CD14-positive monocyte (primary cell): ENCODE results near the gene NPW. TPM values are rescaled to one million over a fixed set of nuclear protein-coding genes. Genes with fewer than 3 reads are reported as not detected.

Experiments
- DNase-seq, 3 donors: peaks; one replicate each; pipeline ENCODE4 v3.0.0-alpha.2; 2011 to 2022
- H2AFZ ChIP-seq: 2 replicates; pipeline ENCODE4 v1.6.0; 2012; ENCODE audit warnings: mild to moderate bottlenecking, low read depth, low read length, inconsistent platforms; ENCODE audit not compliant: insufficient read depth, poor library complexity, severe bottlenecking
- H3K27ac ChIP-seq, 2 donors: 1 replicate in 1 of 2; 2 replicates in 1 of 2; pipeline ENCODE4 v1.5.1; 2012 to 2013; ENCODE audit warnings: low read length in 2 of 2, control low read depth in 1 of 2, inconsistent platforms in 1 of 2, low read depth in 1 of 2, mild to moderate bottlenecking in 1 of 2
- H3K27me3 ChIP-seq, 2 donors: one replicate each; pipeline versions ENCODE4 v1.6.0 to v1.6.1; 2011 to 2013; ENCODE audit warnings: low read length in 2 of 2; ENCODE audit not compliant: control insufficient read depth in 2 of 2, insufficient read depth in 2 of 2
- H3K36me3 ChIP-seq, 2 donors: replicated peaks in 1 of 2; 1 replicate in 1 of 2; 2 replicates in 1 of 2; pipeline versions ENCODE4 v1.5.1 to v1.6.1; 2012 to 2013; ENCODE audit warnings: low read length in 2 of 2, control low read depth in 1 of 2, inconsistent platforms in 1 of 2, mild to moderate bottlenecking in 1 of 2; ENCODE audit not compliant: insufficient read depth in 2 of 2, control insufficient read depth in 1 of 2
- H3K4me1 ChIP-seq, 2 donors: 1 replicate in 1 of 2; 2 replicates in 1 of 2; pipeline versions ENCODE4 v1.5.1 to v1.6.1; 2012 to 2013; ENCODE audit warnings: low read length in 2 of 2, control low read depth in 1 of 2, inconsistent platforms in 1 of 2, mild to moderate bottlenecking in 1 of 2, moderate library complexity in 1 of 2; ENCODE audit not compliant: insufficient read depth in 2 of 2, control insufficient read depth in 1 of 2
- H3K4me2 ChIP-seq: replicated peaks from 2 replicates; pipeline ENCODE3; 2012; ENCODE audit warnings: low read length, moderate library complexity, mild to moderate bottlenecking; ENCODE audit not compliant: poor library complexity, severe bottlenecking; ENCODE audit errors: extremely low read depth
- H3K4me3 ChIP-seq, 3 experiments: fragments of 200-600 bp in 1 of 3; sonication (generic) in 1 of 3; replicated peaks in 1 of 3; 1 replicate in 2 of 3; 2 replicates in 1 of 3; pipeline ENCODE4 v1.5.1; 2011 to 2013; ENCODE audit warnings: low read length in 3 of 3, mild to moderate bottlenecking in 3 of 3, control low read depth in 2 of 3, low read depth in 2 of 3, inconsistent platforms in 1 of 3, moderate library complexity in 1 of 3
- H3K79me2 ChIP-seq: 2 replicates; pipeline ENCODE4 v1.6.0; 2012; ENCODE audit warnings: mild to moderate bottlenecking, control low read depth, inconsistent platforms, low read length, moderate library complexity; ENCODE audit not compliant: insufficient read depth
- H3K9ac ChIP-seq: 2 replicates; pipeline ENCODE4 v1.6.0; 2017; ENCODE audit warnings: low read length, mild to moderate bottlenecking; ENCODE audit not compliant: insufficient read depth, poor library complexity, severe bottlenecking
- H3K9me3 ChIP-seq, 2 donors: replicated peaks in 1 of 2; 1 replicate in 1 of 2; 2 replicates in 1 of 2; pipeline versions ENCODE4 v1.5.1 to v1.6.1; 2012 to 2013; ENCODE audit warnings: low read length in 2 of 2, control low read depth in 1 of 2; ENCODE audit not compliant: control insufficient read depth in 1 of 2, insufficient read depth in 1 of 2
- H4K20me1 ChIP-seq: 2 replicates; pipeline ENCODE4 v1.6.0; 2012; ENCODE audit warnings: mild to moderate bottlenecking, low read length, control low read depth, moderate library complexity; ENCODE audit not compliant: insufficient read depth
- H3K27ac Mint-ChIP-seq, 7 donors: one replicate each; pipeline ENCODE4 v1.8.0; 2020; ENCODE audit warnings: mild to moderate bottlenecking in 7 of 7, mixed read lengths in 7 of 7, moderate library complexity in 6 of 7, inconsistent platforms in 2 of 7
- H3K27me3 Mint-ChIP-seq, 3 donors: one replicate each; pipeline ENCODE4 v1.8.0; 2021 to 2022; ENCODE audit warnings: low read depth in 3 of 3, mild to moderate bottlenecking in 3 of 3, mixed read lengths in 3 of 3, moderate library complexity in 3 of 3, inconsistent platforms in 1 of 3
- H3K36me3 Mint-ChIP-seq, 2 donors: one replicate each; pipeline ENCODE4 v1.8.0; 2020; ENCODE audit warnings: mixed read lengths in 2 of 2, inconsistent platforms in 1 of 2, mild to moderate bottlenecking in 1 of 2
- H3K4me1 Mint-ChIP-seq: one replicate; pipeline ENCODE4 v1.8.0; 2020; ENCODE audit warnings: mild to moderate bottlenecking, mixed read lengths
- H3K4me3 Mint-ChIP-seq, 2 donors: one replicate each; pipeline ENCODE4 v1.8.0; 2020; ENCODE audit warnings: mild to moderate bottlenecking in 2 of 2, mixed read lengths in 2 of 2, moderate library complexity in 1 of 2
- H3K9me3 Mint-ChIP-seq, 7 donors: one replicate each; pipeline ENCODE4 v1.8.0; 2020 to 2022; ENCODE audit warnings: mixed read lengths in 7 of 7, mild to moderate bottlenecking in 6 of 7, moderate library complexity in 6 of 7, inconsistent platforms in 2 of 7
- whole genome bisulfite sequencing: methylation state at CpG from one replicate; pipeline ENCODE4 v1.1.5; 2013; ENCODE audit warnings: missing lambda C conversion rate; ENCODE audit not compliant: insufficient coverage; 5-methylcytosine and 5-hydroxymethylcytosine counted together
- intact Hi-C, 2 donors: fragments of 100-400 bp; cut with micrococcal nuclease; formaldehyde crosslinking; loops; one replicate each; pipeline versions ENCODE4 v1.15.0 to v1.15.1; 2023
- polyA plus RNA-seq, 3 donors: library from polyadenylated mRNA; depleted of rRNA in 1 of 3; unstranded in 2 of 3; stranded (reverse) in 1 of 3; fragments of 300-500 nt in 2 of 3; fragments of >200 nt in 1 of 3; fragmentation: Illumina TruSeq in 2 of 3; gene quantifications; 1 replicate in 2 of 3; 2 replicates in 1 of 3; pipeline ENCODE4 v1.2.3, GENCODE V29; 2012 to 2021
- small RNA-seq: library from RNA; depleted of rRNA; stranded (forward); fragments of <200 nt; gene quantifications from one replicate; pipeline ENCODE3, GENCODE V24; 2012; ENCODE audit warnings: low read depth; ENCODE audit not compliant: insufficient read length
- TF ChIP-seq, protein P1 (sequence below): fragments of 200-600 bp; IDR thresholded peaks from one replicate; pipeline ENCODE4 v1.8.0; 2022; ENCODE audit warnings: antibody characterized with exemption, mild to moderate bottlenecking

The NPW gene
- polyA plus RNA-seq, 3 donors = not detected

DNA sequence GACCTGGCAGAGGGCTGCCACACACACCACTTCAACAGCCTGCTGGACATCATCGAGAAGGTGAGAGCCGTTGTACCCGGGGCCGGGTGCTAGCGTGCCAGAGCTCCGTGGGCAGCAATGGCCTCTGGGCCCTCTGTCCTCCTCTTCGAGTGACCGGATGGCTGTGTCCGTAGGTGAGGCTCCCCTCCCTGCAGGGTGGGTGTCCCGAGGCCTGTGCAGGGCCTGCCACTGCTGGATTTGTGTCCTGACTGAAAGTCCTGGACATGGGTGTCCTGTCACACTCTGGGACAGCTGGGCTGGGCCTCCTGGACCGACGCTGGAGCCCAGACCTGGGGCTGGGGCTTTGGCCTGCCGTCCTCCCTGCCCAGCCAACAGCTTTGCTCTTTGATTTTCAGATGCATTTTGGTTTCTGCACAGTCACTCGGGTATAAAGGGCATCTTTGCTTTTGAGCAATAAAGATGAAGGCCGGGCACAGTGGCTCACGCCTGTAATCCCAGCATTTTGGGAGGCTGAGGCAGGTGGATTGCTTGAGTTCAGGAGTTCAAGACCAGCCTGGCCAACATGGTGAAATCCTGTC is 44.9 kb downstream of the NPW start:
- Histone ChIP-seq H2AFZ (no peak overlapping the region), H3K9ac (no peak overlapping the region), H3K27ac (no peak overlapping the region), H3K9me3 (no peaks in the 10 kb centered on the region), H3K79me2 (no peaks in the 10 kb centered on the region), H3K36me3 (peaks cover 66 to 90% of the 10 kb centered on the region in 2 donors), H3K4me2 (no peak overlapping the region), H3K4me1 (no peaks in the 10 kb centered on the region), H4K20me1 (no peaks in the 10 kb centered on the region), H3K27me3 (no peaks in the 10 kb centered on the region), H3K4me3 (no peak overlapping the region)
- Mint-ChIP-seq H3K4me1 (no peaks in the 10 kb centered on the region), H3K27ac (no peak overlapping the region), H3K36me3 (peaks cover 62 to 90% of the 10 kb centered on the region in 2 donors), H3K9me3 (peaks cover 0 to 4% (median 0%) of the 10 kb centered on the region in 7 donors), H3K4me3 (no peak overlapping the region), H3K27me3 (peaks cover 0 to 1% (median 0%) of the 10 kb centered on the region in 3 donors)
- intact Hi-C loops = no loop called here
- 94% methylated on average over 16 of the region's 16 CpGs for WGBS
- DNase-seq = no peak
- TF ChIP-seq, protein P1, sequence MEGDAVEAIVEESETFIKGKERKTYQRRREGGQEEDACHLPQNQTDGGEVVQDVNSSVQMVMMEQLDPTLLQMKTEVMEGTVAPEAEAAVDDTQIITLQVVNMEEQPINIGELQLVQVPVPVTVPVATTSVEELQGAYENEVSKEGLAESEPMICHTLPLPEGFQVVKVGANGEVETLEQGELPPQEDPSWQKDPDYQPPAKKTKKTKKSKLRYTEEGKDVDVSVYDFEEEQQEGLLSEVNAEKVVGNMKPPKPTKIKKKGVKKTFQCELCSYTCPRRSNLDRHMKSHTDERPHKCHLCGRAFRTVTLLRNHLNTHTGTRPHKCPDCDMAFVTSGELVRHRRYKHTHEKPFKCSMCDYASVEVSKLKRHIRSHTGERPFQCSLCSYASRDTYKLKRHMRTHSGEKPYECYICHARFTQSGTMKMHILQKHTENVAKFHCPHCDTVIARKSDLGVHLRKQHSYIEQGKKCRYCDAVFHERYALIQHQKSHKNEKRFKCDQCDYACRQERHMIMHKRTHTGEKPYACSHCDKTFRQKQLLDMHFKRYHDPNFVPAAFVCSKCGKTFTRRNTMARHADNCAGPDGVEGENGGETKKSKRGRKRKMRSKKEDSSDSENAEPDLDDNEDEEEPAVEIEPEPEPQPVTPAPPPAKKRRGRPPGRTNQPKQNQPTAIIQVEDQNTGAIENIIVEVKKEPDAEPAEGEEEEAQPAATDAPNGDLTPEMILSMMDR = no peak

DNA sequence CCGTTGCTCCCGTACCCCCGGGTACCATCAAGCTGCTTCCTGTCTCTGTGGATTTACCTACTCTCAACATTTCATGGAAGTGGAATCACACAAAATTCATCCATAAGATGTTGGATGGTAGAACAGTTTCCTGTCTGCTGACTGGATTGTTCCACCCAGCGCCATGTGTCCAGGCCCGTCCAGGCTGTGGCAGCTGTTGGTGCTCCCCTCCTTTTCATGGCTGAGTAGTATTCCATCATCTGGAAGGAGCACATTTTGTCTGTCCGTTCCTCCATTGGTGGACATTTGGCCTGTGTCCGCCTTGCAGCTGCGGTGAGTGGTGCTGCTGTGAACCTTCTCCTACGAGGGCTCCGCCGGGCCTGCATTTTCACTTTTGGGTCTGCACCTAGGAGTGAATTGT is 46.6 kb downstream of the NPW start:
- H3K4me3 ChIP-seq = no peak overlapping the region
- intact Hi-C loops = no loop called here
- WGBS = 96% methylated on average over 9 of the region's 11 CpGs
- no peak overlapping the region for H3K4me3 Mint-ChIP-seq
- H3K9ac ChIP-seq = no peak overlapping the region
- peaks cover 61 to 90% of the 10 kb centered on the region in 2 donors for H3K36me3 Mint-ChIP-seq
- H3K9me3 ChIP-seq = no peaks in the 10 kb centered on the region
- no peak overlapping the region for H3K27ac Mint-ChIP-seq
- no peak for DNase-seq
- H3K27me3 Mint-ChIP-seq = peaks cover 0 to 1% (median 0%) of the 10 kb centered on the region in 3 donors
- no peaks in the 10 kb centered on the region for H3K4me1 ChIP-seq
- H3K9me3 Mint-ChIP-seq = peaks cover 0 to 4% (median 0%) of the 10 kb centered on the region in 7 donors
- no peaks in the 10 kb centered on the region for H3K79me2 ChIP-seq
- TF ChIP-seq, protein P1 = no peak
- no peak overlapping the region for H3K27ac ChIP-seq
- no peak overlapping the region for H3K4me2 ChIP-seq
- no peaks in the 10 kb centered on the region for H3K4me1 Mint-ChIP-seq
- H4K20me1 ChIP-seq = no peaks in the 10 kb centered on the region
- no peaks in the 10 kb centered on the region for H3K27me3 ChIP-seq
- no peak overlapping the region for H2AFZ ChIP-seq
- H3K36me3 ChIP-seq = peaks cover 64 to 87% of the 10 kb centered on the region in 2 donors

Small RNA genes lying within 50 kb of the gene (small RNA-seq; reads per million reads assigned to genes)
- gene AC005363.2 (not detected), gene RN7SL219P (not detected)

Other genes with a start within 250 kb of the NPW start
- gene NME3, start 248.2 kb upstream of the NPW start, polyA plus RNA-seq = 10 to 100 TPM; 57.7 to 80.2 (median 74.7) TPM
- gene EME2, start 247.0 kb upstream of the NPW start, polyA plus RNA-seq = 10 to 100 TPM in 1 of 3 donors, under 1 TPM in 2; 0.26 to 36.6 (median 0.48) TPM
- gene MRPS34, start 246.7 kb upstream of the NPW start, polyA plus RNA-seq = 100 to 1,000 TPM in 2 of 3 donors, 10 to 100 TPM in 1; 34.5 to 137 (median 109) TPM
- 100 to 1,000 TPM in 1 of 3 donors, 10 to 100 TPM in 2; 36.8 to 151 (median 40.2) TPM for gene SPSB3, start 237.2 kb upstream of the NPW start, polyA plus RNA-seq
- gene NUBP2, start 236.8 kb upstream of the NPW start, polyA plus RNA-seq = 10 to 100 TPM; 34.4 to 69.5 (median 57.9) TPM
- gene IGFALS, start 226.1 kb upstream of the NPW start, polyA plus RNA-seq = under 1 TPM in 1 of 3 donors, not detected in 2; 0.07 TPM
- gene HAGH, start 193.0 kb upstream of the NPW start, polyA plus RNA-seq = 10 to 100 TPM; 42.6 to 82.1 (median 47.7) TPM
- gene FAHD1, start 192.6 kb upstream of the NPW start, polyA plus RNA-seq = 10 to 100 TPM in 2 of 3 donors, 1 to 10 TPM in 1; 7.5 to 24.9 (median 17.3) TPM
- gene MEIOB, start 147.6 kb upstream of the NPW start, polyA plus RNA-seq = not detected
- gene HS3ST6, start 101.4 kb upstream of the NPW start, polyA plus RNA-seq = not detected
- gene MSRB1, start 76.6 kb upstream of the NPW start, polyA plus RNA-seq = 100 to 1,000 TPM; 116 to 427 (median 416) TPM
- not detected for gene RPL3L, start 65.1 kb upstream of the NPW start, polyA plus RNA-seq
- 100 to 1,000 TPM; 121 to 215 (median 186) TPM for gene NDUFB10, start 60.2 kb upstream of the NPW start, polyA plus RNA-seq
- gene RPS2, start 55.0 kb upstream of the NPW start, polyA plus RNA-seq = 1,000 to 10,000 TPM; 1,849 to 2,136 (median 1,893) TPM
- gene RNF151, start 52.9 kb upstream of the NPW start, polyA plus RNA-seq = not detected
- gene TBL3, start 47.7 kb upstream of the NPW start, polyA plus RNA-seq = 10 to 100 TPM; 33.9 to 37.8 (median 36.0) TPM
- under 1 TPM in 1 of 3 donors, not detected in 2; 0.09 TPM for gene NOXO1, start 38.3 kb upstream of the NPW start, polyA plus RNA-seq
- gene GFER, start 35.6 kb upstream of the NPW start, polyA plus RNA-seq = 10 to 100 TPM in 2 of 3 donors, 1 to 10 TPM in 1; 8.1 to 22.7 (median 22.4) TPM
- gene SYNGR3, start 29.8 kb upstream of the NPW start, polyA plus RNA-seq = under 1 TPM in 2 of 3 donors, not detected in 1; 0.20 to 0.29 TPM
- 10 to 100 TPM in 1 of 3 donors, 1 to 10 TPM in 2; 1.4 to 42.1 (median 1.5) TPM for gene ZNF598, start 10.0 kb upstream of the NPW start, polyA plus RNA-seq
- gene NHERF2, start 7.1 kb downstream of the NPW start, polyA plus RNA-seq = 1 to 10 TPM in 1 of 3 donors, under 1 TPM in 2; 0.66 to 8.2 (median 0.78) TPM
- gene NTHL1, start 28.0 kb downstream of the NPW start, polyA plus RNA-seq = 10 to 100 TPM in 1 of 3 donors, 1 to 10 TPM in 2; 9.2 to 22.4 (median 9.6) TPM
- gene TSC2, start 28.2 kb downstream of the NPW start, polyA plus RNA-seq = 10 to 100 TPM; 11.7 to 95.1 (median 20.8) TPM
- 10 to 100 TPM in 1 of 3 donors, 1 to 10 TPM in 1, under 1 TPM in 1; 0.22 to 53.8 (median 1.6) TPM for gene PKD1, start 116.1 kb downstream of the NPW start, polyA plus RNA-seq
- gene RAB26, start 128.8 kb downstream of the NPW start, polyA plus RNA-seq = not detected
- 10 to 100 TPM in 1 of 3 donors, 1 to 10 TPM in 2; 5.9 to 41.9 (median 6.7) TPM for gene TRAF7, start 136.0 kb downstream of the NPW start, polyA plus RNA-seq
- gene CASKIN1, start 176.8 kb downstream of the NPW start, polyA plus RNA-seq = not detected
- 10 to 100 TPM; 29.9 to 54.3 (median 30.5) TPM for gene MLST8, start 185.7 kb downstream of the NPW start, polyA plus RNA-seq
- gene BRICD5, start 191.1 kb downstream of the NPW start, polyA plus RNA-seq = 1 to 10 TPM in 1 of 3 donors, not detected in 2; 8.8 TPM
- 10 to 100 TPM in 2 of 3 donors, 1 to 10 TPM in 1; 7.2 to 20.2 (median 19.2) TPM for gene PGP, start 195.1 kb downstream of the NPW start, polyA plus RNA-seq
- gene E4F1, start 203.8 kb downstream of the NPW start, polyA plus RNA-seq = 10 to 100 TPM in 1 of 3 donors, 1 to 10 TPM in 2; 4.9 to 50.9 (median 5.8) TPM
- 1 to 10 TPM in 1 of 3 donors, not detected in 2; 1.1 TPM for gene DNASE1L2, start 216.7 kb downstream of the NPW start, polyA plus RNA-seq
- 10 to 100 TPM; 29.9 to 74.5 (median 52.3) TPM for gene ECI1, start 231.8 kb downstream of the NPW start, polyA plus RNA-seq
- gene RNPS1, start 248.3 kb downstream of the NPW start, polyA plus RNA-seq = 100 to 1,000 TPM in 2 of 3 donors, 10 to 100 TPM in 1; 93.7 to 176 (median 106) TPM